Measurements from ENCODE around the gene ENPP6. TPM values are rescaled to one million over a fixed set of nuclear protein-coding genes. Genes with fewer than 3 reads are reported as not detected.

Gene ENPP6
- total and polyA plus RNA-seq, 2 experiments from 2014 or later, result 0.11 TPM; not detected in 1

DNA sequence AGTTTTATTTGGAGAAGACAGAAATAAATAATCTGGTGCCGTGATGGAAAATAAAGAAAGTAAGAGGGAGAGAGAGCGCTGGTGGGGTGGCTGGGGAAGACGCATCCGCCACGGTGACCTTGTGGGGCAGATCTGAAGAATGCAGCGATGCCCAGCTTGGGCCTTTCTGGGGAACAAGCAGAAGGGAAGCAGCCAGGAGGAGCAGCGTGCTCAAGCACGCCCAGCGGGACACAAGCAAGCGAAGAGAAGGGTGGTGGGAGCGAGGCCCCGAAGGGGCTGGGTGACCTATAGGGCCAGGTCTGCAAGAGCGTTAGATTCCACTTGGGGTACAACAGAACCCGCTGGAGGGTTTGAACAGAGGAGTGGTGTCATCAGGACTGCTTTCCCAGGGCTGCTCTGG lies 12.4 kb downstream of the ENPP6 start:
- H3K9me2 ChIP-seq (ENCODE audit: insufficient read depth), result peaks cover 3% of the 10 kb centered on the region; the same call in 1 of the 2 replicates
- no peak overlapping the region for H3K27ac ChIP-seq (ENCODE audit: low read depth)
- peaks cover 12% of the 10 kb centered on the region for H3K36me3 Mint-ChIP-seq (ENCODE audit: low read depth)
- H3K4me3 Mint-ChIP-seq, result no peak overlapping the region
- H3K36me3 ChIP-seq (ENCODE audit: insufficient read depth), result no peaks in the 10 kb centered on the region
- H3K4me1 ChIP-seq (ENCODE audit: insufficient read depth), result no peaks in the 10 kb centered on the region
- DNase-seq (ENCODE audit: low spot score) (no peak), ATAC-seq (no peak)
- H3K27me3 ChIP-seq (ENCODE audit: insufficient read depth), result no peaks in the 10 kb centered on the region
- H3K4me2 ChIP-seq, result no peak overlapping the region
- no peak overlapping the region for H3K27ac Mint-ChIP-seq
- no peak overlapping the region for H2AFZ ChIP-seq
- TF ChIP-seq, protein P1, sequence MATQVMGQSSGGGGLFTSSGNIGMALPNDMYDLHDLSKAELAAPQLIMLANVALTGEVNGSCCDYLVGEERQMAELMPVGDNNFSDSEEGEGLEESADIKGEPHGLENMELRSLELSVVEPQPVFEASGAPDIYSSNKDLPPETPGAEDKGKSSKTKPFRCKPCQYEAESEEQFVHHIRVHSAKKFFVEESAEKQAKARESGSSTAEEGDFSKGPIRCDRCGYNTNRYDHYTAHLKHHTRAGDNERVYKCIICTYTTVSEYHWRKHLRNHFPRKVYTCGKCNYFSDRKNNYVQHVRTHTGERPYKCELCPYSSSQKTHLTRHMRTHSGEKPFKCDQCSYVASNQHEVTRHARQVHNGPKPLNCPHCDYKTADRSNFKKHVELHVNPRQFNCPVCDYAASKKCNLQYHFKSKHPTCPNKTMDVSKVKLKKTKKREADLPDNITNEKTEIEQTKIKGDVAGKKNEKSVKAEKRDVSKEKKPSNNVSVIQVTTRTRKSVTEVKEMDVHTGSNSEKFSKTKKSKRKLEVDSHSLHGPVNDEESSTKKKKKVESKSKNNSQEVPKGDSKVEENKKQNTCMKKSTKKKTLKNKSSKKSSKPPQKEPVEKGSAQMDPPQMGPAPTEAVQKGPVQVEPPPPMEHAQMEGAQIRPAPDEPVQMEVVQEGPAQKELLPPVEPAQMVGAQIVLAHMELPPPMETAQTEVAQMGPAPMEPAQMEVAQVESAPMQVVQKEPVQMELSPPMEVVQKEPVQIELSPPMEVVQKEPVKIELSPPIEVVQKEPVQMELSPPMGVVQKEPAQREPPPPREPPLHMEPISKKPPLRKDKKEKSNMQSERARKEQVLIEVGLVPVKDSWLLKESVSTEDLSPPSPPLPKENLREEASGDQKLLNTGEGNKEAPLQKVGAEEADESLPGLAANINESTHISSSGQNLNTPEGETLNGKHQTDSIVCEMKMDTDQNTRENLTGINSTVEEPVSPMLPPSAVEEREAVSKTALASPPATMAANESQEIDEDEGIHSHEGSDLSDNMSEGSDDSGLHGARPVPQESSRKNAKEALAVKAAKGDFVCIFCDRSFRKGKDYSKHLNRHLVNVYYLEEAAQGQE (IDR thresholded peaks at IDR 0.05; ENCODE audit: unreplicated experiment), result no peak
- no peak for TF ChIP-seq ZNF462 (CRISPR knock-in tag; IDR thresholded peaks at IDR 0.05)
- no peak for TF ChIP-seq EZH2 (IDR thresholded peaks at IDR 0.05; ENCODE audit: low read depth, unreplicated experiment)
- no peak for TF ChIP-seq ZNF331 (CRISPR knock-in tag; IDR thresholded peaks at IDR 0.05; ENCODE audit: low read depth)
- TF ChIP-seq NANOG (IDR thresholded peaks at IDR 0.05; ENCODE audit: borderline replicate concordance), result no peak
- TF ChIP-seq EZH2phosphoT487 (IDR thresholded peaks at IDR 0.05; ENCODE audit: unreplicated experiment), result no peak
- no peak for TF ChIP-seq POLR2AphosphoS5 (IDR thresholded peaks at IDR 0.05; ENCODE audit: low read depth)
- TF ChIP-seq ZNF114 (CRISPR knock-in tag; IDR thresholded peaks at IDR 0.05), result no peak
- no peak for TF ChIP-seq STAT1 (IDR thresholded peaks at IDR 0.05; ENCODE audit: unreplicated experiment)
- TF ChIP-seq, protein P2, sequence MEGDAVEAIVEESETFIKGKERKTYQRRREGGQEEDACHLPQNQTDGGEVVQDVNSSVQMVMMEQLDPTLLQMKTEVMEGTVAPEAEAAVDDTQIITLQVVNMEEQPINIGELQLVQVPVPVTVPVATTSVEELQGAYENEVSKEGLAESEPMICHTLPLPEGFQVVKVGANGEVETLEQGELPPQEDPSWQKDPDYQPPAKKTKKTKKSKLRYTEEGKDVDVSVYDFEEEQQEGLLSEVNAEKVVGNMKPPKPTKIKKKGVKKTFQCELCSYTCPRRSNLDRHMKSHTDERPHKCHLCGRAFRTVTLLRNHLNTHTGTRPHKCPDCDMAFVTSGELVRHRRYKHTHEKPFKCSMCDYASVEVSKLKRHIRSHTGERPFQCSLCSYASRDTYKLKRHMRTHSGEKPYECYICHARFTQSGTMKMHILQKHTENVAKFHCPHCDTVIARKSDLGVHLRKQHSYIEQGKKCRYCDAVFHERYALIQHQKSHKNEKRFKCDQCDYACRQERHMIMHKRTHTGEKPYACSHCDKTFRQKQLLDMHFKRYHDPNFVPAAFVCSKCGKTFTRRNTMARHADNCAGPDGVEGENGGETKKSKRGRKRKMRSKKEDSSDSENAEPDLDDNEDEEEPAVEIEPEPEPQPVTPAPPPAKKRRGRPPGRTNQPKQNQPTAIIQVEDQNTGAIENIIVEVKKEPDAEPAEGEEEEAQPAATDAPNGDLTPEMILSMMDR (conservative IDR thresholded peaks at IDR 0.05; ENCODE audit: low read depth in 2 of 2), result no peak
- TF ChIP-seq JUNB (IDR thresholded peaks at IDR 0.05; ENCODE audit: unreplicated experiment), result no peak
- TF ChIP-seq ETS1 (IDR thresholded peaks at IDR 0.05), result no peak
- no peak for TF ChIP-seq CREB1 (CRISPR knock-in tag; IDR thresholded peaks at IDR 0.05; ENCODE audit: low read depth)
- H3K79me2 ChIP-seq (replicated peaks; ENCODE audit: insufficient read depth), result no peaks in the 10 kb centered on the region
- H3K4me3 ChIP-seq, result no peak overlapping the region
- no peaks in the 10 kb centered on the region for H4K20me1 ChIP-seq (replicated peaks; ENCODE audit: insufficient read depth)
- H3K4me1 Mint-ChIP-seq, result peaks cover 26% of the 10 kb centered on the region
- H3K9me3 Mint-ChIP-seq, result peaks cover 12% of the 10 kb centered on the region; the same call in 2 of the 3 replicates
- H3K27me3 Mint-ChIP-seq (ENCODE audit: insufficient read depth, low read depth, poor library complexity), result peaks cover 10% of the 10 kb centered on the region
- no peaks in the 10 kb centered on the region for H3F3A ChIP-seq (replicated peaks; ENCODE audit: low read depth)
